Type B pancreatic cell (in vitro differentiated cells): ENCODE data around the gene SLC2A14. TPM values are rescaled to one million over a fixed set of nuclear protein-coding genes. Genes with fewer than 3 reads are reported as not detected.
"Not testable (repeated sequence)": the region's sequence is repeated elsewhere in the genome, so short reads cannot be mapped to it uniquely, and the experiment has no call there.

Experiments used
- DNase-seq: peaks from one replicate; pipeline ENCODE4 v3.0.0; 2021; ENCODE audit warnings: mixed read lengths; ENCODE audit not compliant: unreplicated experiment; ENCODE audit errors: extremely low spot score
- H3K27ac Mint-ChIP-seq: 2 replicates; pipeline ENCODE4 v1.8.0; 2021; ENCODE audit warnings: mild to moderate bottlenecking, mixed read lengths
- H3K27me3 Mint-ChIP-seq: 2 replicates; pipeline ENCODE4 v1.8.0; 2021; ENCODE audit warnings: mixed read lengths
- H3K36me3 Mint-ChIP-seq: 2 replicates; pipeline ENCODE4 v1.8.0; 2021; ENCODE audit warnings: mixed read lengths
- H3K4me1 Mint-ChIP-seq: one replicate; pipeline ENCODE4 v1.8.0; 2021; ENCODE audit warnings: mixed read lengths; ENCODE audit not compliant: unreplicated experiment
- H3K4me3 Mint-ChIP-seq: 2 replicates; pipeline ENCODE4 v1.8.0; 2021; ENCODE audit warnings: mild to moderate bottlenecking, mixed read lengths
- H3K9me3 Mint-ChIP-seq: 2 replicates; pipeline ENCODE4 v1.8.0; 2021; ENCODE audit warnings: mixed read lengths
- total RNA-seq: library from RNA; stranded (reverse); gene quantifications from 2 replicates; pipeline ENCODE4 v1.2.1, GENCODE V29; 2021; ENCODE audit warnings: low replicate concordance
- TF ChIP-seq, protein P1 (sequence below): fragments of 200-600 bp; sonication (generic); conservative IDR thresholded peaks from 2 replicates; pipeline ENCODE4 v1.5.0; 2021; ENCODE audit warnings: antibody characterized with exemption, mild to moderate bottlenecking

Gene SLC2A14
- total RNA-seq, 1 donor from 2014 or later = 7.0 TPM

DNA sequence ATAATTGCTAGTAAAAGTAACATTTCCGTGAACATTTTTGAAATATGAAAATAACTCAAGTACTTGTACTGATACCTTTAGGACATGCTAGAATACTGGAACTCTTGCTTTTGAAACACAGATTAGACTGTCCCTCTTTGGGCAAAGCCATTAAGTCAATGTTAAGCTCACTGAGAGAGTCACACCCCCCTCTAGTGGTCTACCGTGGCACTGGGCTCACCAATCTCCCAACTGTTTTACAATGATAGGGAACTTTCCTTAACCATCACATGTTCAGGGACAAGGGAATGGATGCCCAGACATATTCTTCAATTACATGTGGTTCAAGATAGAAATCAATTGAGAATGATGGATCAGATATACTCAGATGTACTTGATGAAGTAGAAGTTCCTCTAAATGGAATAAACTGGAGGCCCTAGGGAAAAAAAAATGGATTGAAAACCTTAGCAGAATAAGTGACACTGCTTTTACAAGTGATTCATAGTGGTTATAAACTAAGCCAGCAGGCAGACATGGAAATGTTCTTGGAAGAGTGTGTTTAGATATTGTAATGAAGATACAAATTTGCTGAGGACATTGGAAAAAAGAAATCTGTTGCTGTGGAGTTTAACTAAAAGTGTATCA, 65.7 kb downstream of the SLC2A14 start:
- Mint-ChIP-seq H3K4me1 (no peaks in the 10 kb centered on the region), H3K27ac (peak overlapping the region; percentile 7), H3K27me3 (no peaks in the 10 kb centered on the region), H3K4me3 (no peak overlapping the region), H3K9me3 (no peaks in the 10 kb centered on the region), H3K36me3 (no peaks in the 10 kb centered on the region)
- TF ChIP-seq, protein P1, sequence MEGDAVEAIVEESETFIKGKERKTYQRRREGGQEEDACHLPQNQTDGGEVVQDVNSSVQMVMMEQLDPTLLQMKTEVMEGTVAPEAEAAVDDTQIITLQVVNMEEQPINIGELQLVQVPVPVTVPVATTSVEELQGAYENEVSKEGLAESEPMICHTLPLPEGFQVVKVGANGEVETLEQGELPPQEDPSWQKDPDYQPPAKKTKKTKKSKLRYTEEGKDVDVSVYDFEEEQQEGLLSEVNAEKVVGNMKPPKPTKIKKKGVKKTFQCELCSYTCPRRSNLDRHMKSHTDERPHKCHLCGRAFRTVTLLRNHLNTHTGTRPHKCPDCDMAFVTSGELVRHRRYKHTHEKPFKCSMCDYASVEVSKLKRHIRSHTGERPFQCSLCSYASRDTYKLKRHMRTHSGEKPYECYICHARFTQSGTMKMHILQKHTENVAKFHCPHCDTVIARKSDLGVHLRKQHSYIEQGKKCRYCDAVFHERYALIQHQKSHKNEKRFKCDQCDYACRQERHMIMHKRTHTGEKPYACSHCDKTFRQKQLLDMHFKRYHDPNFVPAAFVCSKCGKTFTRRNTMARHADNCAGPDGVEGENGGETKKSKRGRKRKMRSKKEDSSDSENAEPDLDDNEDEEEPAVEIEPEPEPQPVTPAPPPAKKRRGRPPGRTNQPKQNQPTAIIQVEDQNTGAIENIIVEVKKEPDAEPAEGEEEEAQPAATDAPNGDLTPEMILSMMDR = peak; percentile 97
- peak; percentile 73 for DNase-seq

DNA sequence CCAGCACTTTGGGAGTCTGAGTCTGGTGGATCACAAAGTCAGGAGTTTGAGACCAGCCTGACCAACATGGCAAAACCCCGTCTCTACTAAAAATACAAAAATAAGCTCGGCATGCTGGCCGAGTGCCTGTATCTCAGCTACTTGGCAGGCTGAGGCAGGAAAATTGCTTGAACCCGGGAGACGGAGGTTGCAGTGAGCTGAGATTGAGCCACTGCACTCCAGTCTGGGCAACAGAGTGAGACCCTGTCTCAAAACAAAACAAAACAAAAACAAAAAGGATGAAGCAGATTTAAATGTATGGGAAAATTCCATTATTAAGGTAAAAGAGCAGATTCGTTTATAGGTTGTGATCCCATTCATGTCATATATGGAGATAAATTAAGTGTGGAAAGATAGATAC, 66.4 kb downstream of the SLC2A14 start:
- H3K27me3 Mint-ChIP-seq, DNase-seq, H3K4me3 Mint-ChIP-seq, H3K27ac Mint-ChIP-seq, H3K4me1 Mint-ChIP-seq, H3K36me3 Mint-ChIP-seq, H3K9me3 Mint-ChIP-seq: not testable (repeated sequence)

DNA sequence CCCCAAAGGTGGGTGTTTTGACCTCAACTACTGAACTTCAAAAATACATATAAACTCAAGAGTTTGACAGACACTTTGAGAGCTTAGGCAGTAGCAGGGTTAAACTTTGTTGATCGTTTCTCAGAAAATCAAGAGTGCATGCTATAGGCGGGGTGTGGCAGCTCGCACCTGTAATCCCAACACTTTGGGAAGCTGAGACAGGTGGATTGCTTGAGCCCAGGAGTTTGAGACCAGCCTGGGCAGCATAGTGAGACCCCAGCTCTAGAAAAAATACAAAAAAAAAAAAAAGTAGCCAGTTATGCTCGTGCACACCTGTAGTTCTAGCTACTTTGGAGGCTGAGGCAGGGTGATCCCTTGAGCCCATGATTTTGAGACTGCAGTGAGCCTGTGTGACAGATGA, 71.3 kb downstream of the SLC2A14 start:
- no peaks in the 10 kb centered on the region for H3K27me3 Mint-ChIP-seq
- H3K4me3 Mint-ChIP-seq = no peak overlapping the region
- DNase-seq = no peak
- H3K9me3 Mint-ChIP-seq = no peaks in the 10 kb centered on the region
- H3K27ac Mint-ChIP-seq = no peak overlapping the region
- H3K4me1 Mint-ChIP-seq = no peaks in the 10 kb centered on the region
- TF ChIP-seq, protein P1 = no peak
- no peaks in the 10 kb centered on the region for H3K36me3 Mint-ChIP-seq

DNA sequence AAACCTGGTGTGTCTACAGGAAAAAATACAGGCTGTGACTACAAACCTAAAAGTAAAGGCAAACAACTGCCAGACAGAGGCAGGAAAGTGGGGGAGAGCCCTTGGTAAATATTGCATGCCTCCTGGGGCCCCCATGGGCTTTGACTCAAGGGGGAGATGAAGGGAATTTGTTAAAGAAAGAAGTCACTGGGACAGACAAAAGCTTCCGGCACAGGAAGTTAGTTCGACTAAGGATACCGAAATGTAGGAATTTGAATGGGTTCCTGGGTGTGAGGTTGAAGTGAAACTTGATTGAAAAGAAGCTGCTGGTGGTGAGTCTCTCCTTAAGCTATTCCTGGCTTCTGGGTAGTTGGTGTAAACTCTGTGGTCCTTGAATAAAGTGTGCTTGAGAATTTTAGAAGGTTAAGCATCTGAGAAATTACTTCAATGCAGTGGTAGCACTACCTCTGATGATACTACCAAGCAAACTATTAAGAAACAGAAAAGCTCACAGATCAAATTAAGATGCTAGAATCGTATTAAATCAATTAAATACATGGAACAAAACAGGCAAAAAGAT, 73.9 kb downstream of the SLC2A14 start:
- H3K27me3 Mint-ChIP-seq, H3K9me3 Mint-ChIP-seq, H3K4me1 Mint-ChIP-seq, DNase-seq, H3K4me3 Mint-ChIP-seq, H3K36me3 Mint-ChIP-seq: not testable (repeated sequence)
- peak overlapping the region; percentile 19 for H3K27ac Mint-ChIP-seq

DNA sequence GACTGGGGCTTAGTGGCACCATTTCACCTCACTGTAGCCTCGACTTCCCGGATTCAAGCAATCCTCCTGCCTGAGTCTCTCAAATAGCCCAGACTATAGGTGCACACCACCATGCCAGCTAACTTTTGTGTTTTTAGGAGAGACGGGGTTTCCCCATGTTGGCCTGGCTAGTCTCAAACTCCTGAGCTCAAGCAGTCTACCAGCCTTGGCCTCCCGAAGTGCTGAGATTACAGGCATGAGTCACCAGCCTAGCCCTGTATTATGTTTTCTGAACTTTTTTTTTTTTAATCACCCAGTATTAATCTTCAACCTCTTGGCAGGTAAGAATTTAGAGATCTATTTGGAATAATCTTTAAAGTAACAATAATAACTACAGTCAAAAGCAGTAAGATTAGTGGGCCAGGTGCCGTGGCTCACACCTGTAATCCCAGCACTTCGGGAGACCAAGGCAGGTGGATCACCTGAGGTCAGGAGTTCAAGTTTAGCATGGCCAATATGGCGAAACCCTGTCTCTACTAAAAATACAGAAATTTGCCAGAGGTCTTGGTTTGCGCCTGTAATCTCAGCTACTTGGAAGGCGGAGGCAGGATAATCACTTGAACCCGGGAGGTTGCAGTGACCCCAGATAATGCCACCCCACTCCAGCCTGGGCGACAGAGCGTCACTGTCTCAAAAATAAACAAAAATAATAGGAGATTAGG, 74.9 kb downstream of the SLC2A14 start:
- H3K4me1 Mint-ChIP-seq = no peaks in the 10 kb centered on the region
- H3K27ac Mint-ChIP-seq = no peak overlapping the region
- no peaks in the 10 kb centered on the region for H3K36me3 Mint-ChIP-seq
- H3K4me3 Mint-ChIP-seq = no peak overlapping the region
- H3K9me3 Mint-ChIP-seq = no peaks in the 10 kb centered on the region
- no peak for DNase-seq
- TF ChIP-seq, protein P1 = no peak
- no peaks in the 10 kb centered on the region for H3K27me3 Mint-ChIP-seq

DNA sequence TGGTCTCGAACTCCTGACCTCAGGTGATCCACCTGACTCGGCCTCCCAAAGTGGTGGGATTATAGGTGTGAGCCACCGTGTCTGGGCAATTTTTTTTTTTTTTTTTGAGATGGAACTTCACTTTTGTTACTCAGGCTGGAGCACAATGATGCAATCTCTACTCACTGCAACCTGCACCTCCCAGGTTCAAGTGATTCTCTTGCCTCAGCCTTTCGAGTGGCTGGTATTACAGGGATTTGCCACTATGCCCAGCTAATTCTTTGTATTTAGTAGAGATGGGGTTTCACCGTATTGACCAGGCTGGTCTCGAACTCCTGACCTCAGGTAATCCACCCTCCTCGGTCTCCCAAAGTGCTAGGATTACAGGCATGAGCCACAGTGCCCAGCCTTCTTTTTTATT, 75.4 kb downstream of the SLC2A14 start:
- not testable (repeated sequence) for DNase-seq, H3K27me3 Mint-ChIP-seq, H3K4me3 Mint-ChIP-seq, H3K36me3 Mint-ChIP-seq, H3K9me3 Mint-ChIP-seq, H3K27ac Mint-ChIP-seq, H3K4me1 Mint-ChIP-seq

DNA sequence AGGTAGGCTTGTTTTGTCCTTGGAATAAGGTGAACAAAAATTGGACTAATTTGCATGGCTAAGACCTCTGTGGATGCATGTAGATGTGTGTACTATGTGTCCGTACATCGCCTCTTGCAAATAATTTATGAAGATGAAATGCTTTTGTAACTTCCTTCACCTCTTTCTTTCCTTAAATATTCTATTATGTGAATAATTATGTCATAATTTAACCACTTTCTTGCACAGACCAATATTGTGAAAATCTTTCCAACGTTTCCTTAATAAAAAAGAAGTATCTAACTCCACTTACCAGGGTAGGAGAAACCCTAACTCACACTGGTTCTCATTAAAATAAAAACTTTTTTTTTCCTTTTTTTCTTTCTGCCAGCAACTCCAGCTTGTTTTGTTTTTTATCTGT, 79.5 kb downstream of the SLC2A14 start:
- peaks cover 31% of the 10 kb centered on the region for H3K27me3 Mint-ChIP-seq
- H3K27ac Mint-ChIP-seq = no peak overlapping the region
- TF ChIP-seq, protein P1 = no peak
- H3K4me3 Mint-ChIP-seq = no peak overlapping the region
- DNase-seq = no peak
- no peaks in the 10 kb centered on the region for H3K36me3 Mint-ChIP-seq
- no peaks in the 10 kb centered on the region for H3K9me3 Mint-ChIP-seq
- H3K4me1 Mint-ChIP-seq = no peaks in the 10 kb centered on the region

DNA sequence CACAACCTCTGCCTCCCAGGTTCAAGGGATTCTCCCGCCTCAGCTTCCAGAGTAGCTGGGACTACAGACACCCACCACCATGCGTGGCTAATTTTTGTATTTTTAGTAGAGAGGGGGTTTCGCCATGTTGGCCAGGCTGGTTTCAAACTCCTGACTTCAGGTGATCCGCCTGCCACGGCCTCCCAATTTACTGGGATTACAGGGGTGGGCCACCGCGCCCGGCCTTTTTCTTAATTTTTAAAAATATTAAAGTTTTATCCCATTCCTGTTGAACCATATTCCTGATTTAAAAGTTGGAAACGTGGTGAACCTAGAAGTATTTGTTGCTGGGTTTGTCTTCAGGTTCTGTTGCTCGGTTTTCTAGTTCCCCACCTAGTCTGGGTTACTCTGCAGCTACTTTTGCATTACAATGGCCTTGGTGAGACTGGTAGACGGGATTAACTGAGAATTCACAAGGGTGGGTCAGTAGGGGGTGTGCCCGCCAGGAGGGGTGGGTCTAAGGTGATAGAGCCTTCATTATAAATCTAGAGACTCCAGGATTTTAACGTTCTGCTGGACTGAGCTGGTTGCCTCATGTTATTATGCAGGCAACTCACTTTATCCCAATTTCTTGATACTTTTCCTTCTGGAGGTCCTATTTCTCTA, 83.7 kb downstream of the SLC2A14 start, which contains the start of gene NANOG:
Gene NANOG, plus strand, starts transcription at position 519 of the 645 bp plus-strand sequence. CDS start 213 bp downstream, outside the sequence.
- not testable (repeated sequence) for H3K4me1 Mint-ChIP-seq, H3K36me3 Mint-ChIP-seq, H3K27ac Mint-ChIP-seq, DNase-seq, H3K9me3 Mint-ChIP-seq
- Mint-ChIP-seq H3K4me3 (peak within 1 kb of the TSS; percentile 10), H3K27me3 (peaks cover 53% of the 10 kb centered on the region)
